Activated CD8-positive, alpha-beta memory T cell treated with anti-CD3 and anti-CD28 coated beads, Interleukin-2, amount 10 ng/mL, durations not matched to agents 7 days and 5 days (primary cell): ENCODE results near the gene NRL. TPM values are rescaled to one million over a fixed set of nuclear protein-coding genes. Genes with fewer than 3 reads are reported as not detected.

ENCODE experiments used
- ATAC-seq: fragments of 150-1000 bp; cut with Tn5 transposase; one replicate; pipeline ENCODE4 v1.10.0; 2021; ENCODE audit warnings: moderate library complexity
- CTCF ChIA-PET: fragments of 350-600 bp; sonication (Branson Sonifier 250); formaldehyde crosslinking; loops from one replicate; lab custom pipeline; 2021; ENCODE audit warnings: antibody characterized with exemption; lab: Charles Lee
- DNase-seq: peaks from one replicate; pipeline ENCODE4 v3.0.0-alpha.2; 2020
- H3K27ac Mint-ChIP-seq: one replicate; pipeline ENCODE4 v1.8.0; 2021; ENCODE audit warnings: mild to moderate bottlenecking, mixed read lengths
- H3K27me3 Mint-ChIP-seq: one replicate; pipeline ENCODE4 v1.8.0; 2021; ENCODE audit warnings: mixed read lengths
- H3K36me3 Mint-ChIP-seq: one replicate; pipeline ENCODE4 v1.8.0; 2021; ENCODE audit warnings: mild to moderate bottlenecking, mixed read lengths
- H3K4me1 Mint-ChIP-seq: one replicate; pipeline ENCODE4 v1.8.0; 2021; ENCODE audit warnings: mixed read lengths
- H3K4me3 Mint-ChIP-seq: one replicate; pipeline ENCODE4 v1.8.0; 2021; ENCODE audit warnings: mild to moderate bottlenecking, moderate library complexity, mixed read lengths
- H3K9me3 Mint-ChIP-seq: one replicate; pipeline ENCODE4 v1.8.0; 2022; ENCODE audit warnings: low read depth, mixed read lengths
- total RNA-seq, 2 experiments: library from RNA; stranded (reverse); gene quantifications; one replicate each; pipeline ENCODE4 v1.2.3, GENCODE V29; 2021

Gene NRL
- total RNA-seq, 2 experiments from 2014 or later, result 2.6 to 3.2 TPM

DNA sequence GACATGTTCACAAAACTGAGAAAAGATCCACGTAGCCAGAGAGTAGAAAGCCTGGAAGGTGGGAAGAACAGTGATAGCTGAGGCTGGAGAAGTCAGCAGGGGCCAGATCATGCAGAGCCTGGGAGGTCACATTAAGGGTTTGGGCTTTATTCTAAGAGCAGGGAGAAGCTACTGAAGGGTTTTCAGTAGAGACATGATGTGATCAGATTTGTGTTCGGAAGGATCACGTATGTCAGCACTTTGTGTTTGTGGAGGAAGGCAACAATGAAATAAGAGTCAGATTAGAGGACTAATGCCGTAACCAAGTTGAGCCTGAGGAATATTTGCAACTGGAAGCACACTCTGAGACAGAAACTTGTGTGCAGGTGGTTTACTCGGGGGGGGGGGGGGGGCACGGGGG is 24.9 kb downstream of the NRL start:
- CTCF ChIA-PET, result interaction anchor here (0.9 to 12.1 kb wide), 25 partner anchors 9 to 484 kb away, joined by 3 to 225 read pairs (median 6); partner anchors contain the start of genes CARMIL3, DCAF11, DHRS4L2 and IRF9
- DNase-seq (no peak), ATAC-seq (no peak)
- Mint-ChIP-seq H3K27ac (no peak overlapping the region), H3K9me3 (no peaks in the 10 kb centered on the region), H3K36me3 (peaks cover 2% of the 10 kb centered on the region), H3K4me3 (no peak overlapping the region), H3K27me3 (no peaks in the 10 kb centered on the region), H3K4me1 (peaks cover 15% of the 10 kb centered on the region)

DNA sequence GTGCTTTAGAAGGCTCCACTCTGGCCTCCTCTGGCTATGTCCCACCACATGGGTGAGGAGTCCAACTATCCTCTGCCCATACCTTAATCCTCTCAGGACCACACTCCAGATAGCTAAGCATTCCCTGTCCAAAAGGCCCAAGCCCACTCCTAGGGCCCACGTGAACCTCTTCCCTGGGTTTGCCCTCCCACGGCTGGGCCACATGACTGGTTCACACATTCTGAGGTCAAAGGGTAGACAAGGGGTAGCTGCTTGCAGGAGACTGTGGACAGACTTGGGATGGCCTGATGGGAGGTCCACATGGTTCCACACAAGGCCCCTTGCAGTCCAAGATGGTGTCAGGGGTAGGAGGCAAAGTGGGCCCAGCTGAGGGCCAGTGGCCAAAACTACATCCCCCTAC is 26.7 kb downstream of the NRL start:
- ATAC-seq, result no peak

DNA sequence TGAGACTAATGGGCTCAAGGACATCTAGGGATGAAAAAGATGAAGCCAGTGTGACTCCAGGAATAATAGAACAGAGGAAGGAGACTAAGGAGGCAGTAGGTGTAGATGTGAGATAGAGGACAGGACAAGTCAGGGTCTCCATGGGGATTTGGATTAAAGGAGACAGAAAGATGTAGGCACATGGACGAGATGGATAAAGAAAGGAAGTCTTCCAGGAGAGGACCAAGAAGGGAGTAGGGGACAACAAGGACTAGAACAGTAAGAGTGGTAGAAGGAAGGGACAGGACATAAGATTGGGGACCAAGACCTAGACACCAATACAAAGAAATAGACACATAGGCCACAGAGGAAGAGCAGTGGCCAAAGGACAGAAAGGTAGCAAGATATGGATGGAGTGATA is 27.7 kb downstream of the NRL start:
- Mint-ChIP-seq H3K27ac (no peak overlapping the region), H3K36me3 (no peaks in the 10 kb centered on the region)

More for the DNA sequence above, 26.7 kb downstream of the NRL start:
- no peak overlapping the region for H3K27ac Mint-ChIP-seq
- CTCF ChIA-PET, result interaction anchor here (0.5 to 1.7 kb wide), 2 partner anchors 30 to 355 kb away, joined by 3 to 11 read pairs; no protein-coding TSS in a partner anchor
- H3K4me3 Mint-ChIP-seq, result no peak overlapping the region
- DNase-seq, result no peak
- H3K27me3 Mint-ChIP-seq, result no peaks in the 10 kb centered on the region
- no peaks in the 10 kb centered on the region for H3K36me3 Mint-ChIP-seq
- H3K9me3 Mint-ChIP-seq, result no peaks in the 10 kb centered on the region
- H3K4me1 Mint-ChIP-seq, result peaks cover 7% of the 10 kb centered on the region

DNA sequence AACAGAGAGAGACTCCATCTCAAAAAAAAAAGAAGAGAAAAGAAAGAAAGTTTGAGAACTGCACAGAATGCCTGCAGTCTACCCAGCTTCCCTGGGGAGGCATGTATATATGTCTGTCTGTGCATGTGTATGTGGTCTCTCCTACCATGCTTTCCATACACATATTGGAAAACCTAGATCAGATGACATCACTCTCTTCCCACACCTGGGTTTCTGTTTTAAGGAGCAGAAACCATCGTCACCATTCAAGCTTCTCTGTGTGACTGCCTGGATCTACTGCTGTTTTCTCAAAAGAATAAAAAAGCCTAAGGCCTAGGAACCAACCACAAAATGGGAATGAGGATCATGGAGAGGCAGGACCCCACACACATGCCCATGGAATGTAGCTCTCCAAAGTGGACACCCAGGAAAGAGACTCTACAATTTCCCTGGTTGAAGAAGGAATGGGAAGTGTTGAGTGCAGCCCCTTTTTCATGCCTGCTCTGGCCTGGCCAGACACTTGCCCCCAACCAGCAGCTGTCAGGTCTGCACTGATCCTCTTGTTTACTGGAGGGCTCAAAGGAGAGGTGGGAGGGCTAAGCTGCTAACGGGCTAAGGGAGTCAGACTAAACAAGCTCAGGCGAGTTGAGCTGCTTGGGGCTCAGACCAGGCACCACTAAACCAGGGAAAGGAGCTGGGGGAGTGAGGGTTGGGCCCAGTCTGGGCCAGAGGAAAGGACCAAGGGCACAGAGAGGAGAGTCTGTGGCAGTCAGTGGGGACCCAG is 28.4 kb downstream of the NRL start:
- no peaks in the 10 kb centered on the region for H3K36me3 Mint-ChIP-seq
- H3K27ac Mint-ChIP-seq, result no peak overlapping the region
- H3K9me3 Mint-ChIP-seq, result no peaks in the 10 kb centered on the region
- DNase-seq (no peak), ATAC-seq (no peak)
- no peaks in the 10 kb centered on the region for H3K27me3 Mint-ChIP-seq
- CTCF ChIA-PET, result interaction anchor here (2.1 to 3.9 kb wide), 2 partner anchors 22 to 29 kb away, joined by 9 to 18 read pairs; no protein-coding TSS in a partner anchor
- H3K4me1 Mint-ChIP-seq, result peaks cover 8% of the 10 kb centered on the region
- no peak overlapping the region for H3K4me3 Mint-ChIP-seq

More for the DNA sequence above, 27.7 kb downstream of the NRL start:
- no peaks in the 10 kb centered on the region for H3K9me3 Mint-ChIP-seq
- H3K4me3 Mint-ChIP-seq, result no peak overlapping the region
- DNase-seq (no peak), ATAC-seq (no peak)
- CTCF ChIA-PET, result interaction anchor here (2.1 to 3.9 kb wide), 2 partner anchors 21 to 29 kb away, joined by 9 to 18 read pairs; no protein-coding TSS in a partner anchor
- peaks cover 5% of the 10 kb centered on the region for H3K4me1 Mint-ChIP-seq
- H3K27me3 Mint-ChIP-seq, result no peaks in the 10 kb centered on the region

DNA sequence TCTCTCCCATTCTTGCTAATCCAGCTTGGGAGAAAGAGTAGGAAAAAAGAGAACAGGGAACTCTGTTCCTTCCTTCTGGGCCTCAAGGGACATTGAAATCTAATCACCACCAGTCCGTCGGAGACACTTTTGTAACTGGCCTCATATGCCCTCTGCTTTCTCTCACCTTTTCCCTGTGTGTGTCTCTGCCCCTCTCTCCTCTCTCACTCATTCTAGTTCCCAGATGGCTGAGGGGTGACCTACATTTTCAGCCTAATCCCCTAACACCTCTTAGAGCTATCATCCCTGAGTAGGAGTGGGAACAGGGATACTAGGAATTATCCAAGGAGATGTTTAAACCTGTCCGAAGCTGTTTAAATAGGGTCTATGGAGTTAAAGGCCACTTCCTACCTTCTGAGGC is 29.5 kb downstream of the NRL start:
- ATAC-seq, result no peak
- Mint-ChIP-seq H3K36me3 (no peaks in the 10 kb centered on the region), H3K9me3 (no peaks in the 10 kb centered on the region), H3K27ac (no peak overlapping the region), H3K27me3 (no peaks in the 10 kb centered on the region), H3K4me1 (peaks cover 12% of the 10 kb centered on the region), H3K4me3 (no peak overlapping the region)
- no peak for DNase-seq
- CTCF ChIA-PET, result interaction anchor here (0.9 to 3.9 kb wide), 3 partner anchors 9 to 28 kb away, joined by 3 to 18 read pairs (median 9); partner anchors contain the start of gene PCK2

DNA sequence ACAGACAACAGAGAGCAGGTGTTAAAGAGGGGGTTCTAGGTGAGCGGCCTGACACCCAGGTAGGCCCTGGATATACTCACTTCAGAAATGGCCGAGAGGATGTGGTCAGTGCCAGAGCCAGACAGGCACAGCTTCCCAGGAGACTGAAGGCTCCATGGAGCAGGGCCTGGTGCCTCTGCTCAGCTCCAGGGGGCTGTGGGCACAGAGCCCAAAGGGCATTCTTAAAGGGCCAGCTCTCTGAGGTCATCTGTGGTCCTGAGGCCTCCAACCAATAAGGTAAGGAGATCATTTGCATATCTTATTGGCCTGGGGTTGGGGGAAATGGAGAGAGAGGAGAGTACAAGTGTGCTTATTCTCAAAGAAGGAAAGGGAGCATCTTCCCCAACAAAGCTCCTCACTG is 30.3 kb downstream of the NRL start:
- Mint-ChIP-seq H3K27me3 (no peaks in the 10 kb centered on the region), H3K4me3 (no peak overlapping the region), H3K27ac (no peak overlapping the region), H3K4me1 (peaks cover 13% of the 10 kb centered on the region), H3K36me3 (no peaks in the 10 kb centered on the region), H3K9me3 (no peaks in the 10 kb centered on the region)
- DNase-seq, result no peak
- CTCF ChIA-PET, result interaction anchor here (3.9 kb wide), 1 partner anchor 27 kb away, joined by 18 read pairs; no protein-coding TSS in a partner anchor
- ATAC-seq, result no peak

DNA sequence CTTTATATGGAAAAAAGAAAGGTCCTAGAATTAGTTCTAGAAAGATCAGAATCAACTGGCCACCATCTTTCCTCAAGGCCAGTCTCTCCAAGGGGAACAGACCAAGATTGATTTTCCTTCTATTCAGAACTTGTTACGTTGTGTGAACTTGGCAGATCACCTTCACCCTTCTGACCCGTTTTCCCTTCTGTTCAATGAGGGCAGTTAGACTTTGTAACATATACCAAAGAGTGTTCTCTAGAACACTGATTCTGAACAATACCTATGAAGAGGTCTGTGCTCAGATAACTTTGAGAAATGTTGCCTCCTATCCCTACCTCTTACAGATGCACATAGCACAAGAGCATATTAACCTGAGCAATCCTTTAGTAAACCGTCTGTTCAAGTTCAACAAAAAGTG is 31.3 kb downstream of the NRL start:
- ATAC-seq, result no peak
- Mint-ChIP-seq H3K27ac (no peak overlapping the region), H3K4me3 (no peak overlapping the region)

DNA sequence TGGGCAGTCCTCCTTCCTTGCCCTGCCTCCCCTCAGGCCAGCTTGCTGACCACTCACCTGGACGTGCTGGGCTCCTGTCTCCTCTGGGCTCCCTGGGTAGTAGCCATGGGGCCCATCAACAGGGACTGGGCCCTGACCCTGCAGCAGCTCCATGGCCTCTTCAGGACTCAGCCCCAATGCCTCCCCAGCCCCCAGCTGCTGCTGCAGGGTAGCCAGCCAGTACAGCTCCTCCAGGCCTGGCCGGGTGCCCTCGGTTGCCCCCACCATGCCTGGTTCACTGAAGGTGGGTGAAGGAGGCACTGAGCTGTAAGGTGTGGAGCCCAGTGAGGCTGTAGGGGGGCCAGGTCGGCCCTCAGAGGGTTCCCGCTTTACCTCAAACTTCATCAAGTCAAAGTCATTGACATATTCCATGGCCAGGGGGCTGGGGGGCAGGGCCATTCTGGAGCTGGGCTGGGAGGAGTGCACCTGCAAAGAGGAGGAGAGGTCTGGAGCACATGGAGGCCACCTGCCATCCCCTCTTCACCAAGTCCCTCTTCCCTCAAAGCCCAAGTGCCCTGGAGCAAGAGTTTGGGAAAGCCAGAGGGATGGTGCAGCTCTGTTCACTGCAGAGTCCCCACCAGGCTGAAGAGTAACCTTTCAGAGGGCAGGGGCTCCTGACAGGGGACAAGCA is 32.2 kb downstream of the NRL start:
- Mint-ChIP-seq H3K36me3 (no peaks in the 10 kb centered on the region), H3K9me3 (no peaks in the 10 kb centered on the region), H3K4me3 (peak overlapping the region; percentile 75), H3K27me3 (no peaks in the 10 kb centered on the region), H3K27ac (peak overlapping the region; percentile 77), H3K4me1 (peaks cover 13% of the 10 kb centered on the region)
- DNase-seq, result no peak
- ATAC-seq, result no peak
- CTCF ChIA-PET, result interaction anchor here (0.8 to 4.7 kb wide), 7 partner anchors 10 to 31 kb away, joined by 3 to 78 read pairs (median 14); partner anchors contain the start of genes CARMIL3 and PCK2

More for the DNA sequence above, 31.3 kb downstream of the NRL start:
- no peak for DNase-seq
- H3K4me1 Mint-ChIP-seq, result peaks cover 13% of the 10 kb centered on the region
- no peaks in the 10 kb centered on the region for H3K9me3 Mint-ChIP-seq
- CTCF ChIA-PET, result interaction anchor here (0.9 to 4.7 kb wide), 5 partner anchors 9 to 98 kb away, joined by 3 to 78 read pairs (median 18); partner anchors contain the start of gene PCK2
- no peaks in the 10 kb centered on the region for H3K36me3 Mint-ChIP-seq
- H3K27me3 Mint-ChIP-seq, result no peaks in the 10 kb centered on the region

DNA sequence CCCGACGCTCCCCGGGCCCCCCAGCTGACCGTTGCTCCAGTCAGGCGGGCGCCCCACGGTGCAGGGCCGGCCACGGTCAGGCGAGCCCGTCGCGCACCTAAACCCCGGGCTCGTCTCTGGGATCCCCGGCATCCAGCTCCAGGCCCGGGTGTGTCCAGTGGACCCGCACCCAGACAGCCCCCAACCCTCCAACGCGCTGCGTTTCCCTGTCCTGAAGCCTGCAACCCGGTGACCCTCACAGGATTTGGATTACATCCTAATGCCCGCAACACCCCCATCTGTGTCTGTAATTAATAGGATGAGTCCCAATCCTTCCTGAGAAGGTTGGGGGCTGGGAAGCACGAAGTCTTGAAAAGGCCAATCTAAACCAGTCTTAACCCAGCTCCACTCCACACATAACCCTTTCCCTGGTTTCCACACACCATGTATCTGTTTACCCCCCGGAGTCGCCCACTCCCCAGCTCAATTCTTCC is 33.0 kb downstream of the NRL start:
- peak overlapping the region; percentile 75 for H3K4me3 Mint-ChIP-seq
- CTCF ChIA-PET, result interaction anchor here (0.8 to 4.7 kb wide), 10 partner anchors 11 to 450 kb away, joined by 3 to 78 read pairs (median 7); partner anchors contain the start of genes CARMIL3, DCAF11, NRL and PCK2
- no peaks in the 10 kb centered on the region for H3K9me3 Mint-ChIP-seq
- H3K27me3 Mint-ChIP-seq, result no peaks in the 10 kb centered on the region
- peak overlapping the region; percentile 77 for H3K27ac Mint-ChIP-seq
- no peak for ATAC-seq
- no peaks in the 10 kb centered on the region for H3K36me3 Mint-ChIP-seq
- no peak for DNase-seq
- peaks cover 13% of the 10 kb centered on the region for H3K4me1 Mint-ChIP-seq

DNA sequence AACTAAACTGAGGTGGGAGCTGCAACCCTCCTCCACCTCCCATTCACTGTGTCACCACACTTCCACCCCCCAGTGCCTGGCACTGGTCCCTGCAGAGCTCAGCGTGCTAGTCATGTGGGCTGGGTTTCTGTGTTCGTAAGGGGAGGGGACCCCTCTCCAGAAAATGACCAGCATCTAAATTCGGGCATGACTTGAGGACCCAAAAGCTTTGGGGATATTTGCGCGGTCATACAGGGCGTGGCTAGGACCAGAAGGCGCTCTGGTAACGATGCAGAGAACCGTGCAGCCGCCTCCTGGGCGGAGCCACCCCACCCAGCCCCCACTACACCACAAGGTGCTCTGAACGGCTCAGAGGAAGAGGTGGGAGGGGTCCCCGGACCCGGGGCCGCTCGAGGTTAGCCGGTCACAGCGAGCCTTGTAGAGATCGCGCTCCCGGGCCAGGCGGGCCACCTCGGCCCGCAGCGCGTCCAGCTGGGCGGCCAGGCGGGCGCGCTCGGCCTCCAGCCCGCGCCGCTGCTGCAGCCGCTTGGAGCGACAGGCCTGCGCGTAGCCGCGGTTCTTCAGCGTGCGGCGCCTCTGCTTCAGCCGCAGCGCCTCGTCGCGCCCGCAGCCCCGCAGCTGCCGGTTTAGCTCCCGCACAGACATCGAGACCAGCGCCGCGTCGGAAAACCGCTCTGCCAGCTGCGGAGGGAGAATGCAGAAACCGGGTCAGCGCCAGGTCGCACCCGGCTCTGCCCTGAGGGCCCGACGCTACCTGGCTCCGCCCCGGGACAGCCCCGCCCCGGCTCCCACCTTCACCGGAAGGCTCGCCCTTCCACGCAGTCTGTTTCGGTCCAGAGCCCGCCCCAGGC is 33.6 kb downstream of the NRL start:
- Mint-ChIP-seq H3K27ac (peak overlapping the region; percentile 81), H3K9me3 (no peaks in the 10 kb centered on the region), H3K27me3 (no peaks in the 10 kb centered on the region), H3K4me3 (peak overlapping the region; percentile 75), H3K36me3 (no peaks in the 10 kb centered on the region), H3K4me1 (peaks cover 17% of the 10 kb centered on the region)
- CTCF ChIA-PET, result interaction anchor here (1.1 to 4.7 kb wide), 11 partner anchors 10 to 449 kb away, joined by 3 to 78 read pairs (median 7); partner anchors contain the start of genes CARMIL3, CPNE6, DCAF11 and NRL
- peak; percentile 90 for DNase-seq
- ATAC-seq, result peak; percentile 93

DNA sequence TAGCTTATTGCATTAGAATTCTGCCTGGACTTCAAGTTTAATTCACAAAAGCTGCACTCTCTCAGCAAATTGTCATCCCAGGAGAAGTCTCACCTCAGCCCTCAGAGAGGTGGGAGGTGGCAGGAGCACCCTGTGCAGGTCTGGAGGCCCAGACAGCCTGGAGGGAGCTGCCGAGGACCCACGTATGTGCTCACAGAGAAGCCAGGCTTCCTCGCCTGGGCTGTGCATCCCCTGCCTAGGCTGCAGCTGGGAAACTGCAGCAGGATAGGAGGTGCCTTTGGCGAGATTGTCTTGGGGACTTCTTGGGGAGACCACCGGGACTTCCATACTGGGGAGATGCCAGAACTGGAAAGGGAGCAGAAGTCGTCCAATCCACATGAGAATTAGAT is 34.6 kb downstream of the NRL start:
- Mint-ChIP-seq H3K9me3 (no peaks in the 10 kb centered on the region), H3K4me1 (peaks cover 26% of the 10 kb centered on the region), H3K27ac (no peak overlapping the region), H3K27me3 (no peaks in the 10 kb centered on the region), H3K4me3 (peak overlapping the region; percentile 75), H3K36me3 (no peaks in the 10 kb centered on the region)
- ATAC-seq (no peak), DNase-seq (no peak)
- CTCF ChIA-PET, result interaction anchor here (1.2 to 4.7 kb wide), 8 partner anchors 9 to 40 kb away, joined by 3 to 78 read pairs (median 11); partner anchors contain the start of genes CARMIL3, CPNE6, DCAF11 and NRL

DNA sequence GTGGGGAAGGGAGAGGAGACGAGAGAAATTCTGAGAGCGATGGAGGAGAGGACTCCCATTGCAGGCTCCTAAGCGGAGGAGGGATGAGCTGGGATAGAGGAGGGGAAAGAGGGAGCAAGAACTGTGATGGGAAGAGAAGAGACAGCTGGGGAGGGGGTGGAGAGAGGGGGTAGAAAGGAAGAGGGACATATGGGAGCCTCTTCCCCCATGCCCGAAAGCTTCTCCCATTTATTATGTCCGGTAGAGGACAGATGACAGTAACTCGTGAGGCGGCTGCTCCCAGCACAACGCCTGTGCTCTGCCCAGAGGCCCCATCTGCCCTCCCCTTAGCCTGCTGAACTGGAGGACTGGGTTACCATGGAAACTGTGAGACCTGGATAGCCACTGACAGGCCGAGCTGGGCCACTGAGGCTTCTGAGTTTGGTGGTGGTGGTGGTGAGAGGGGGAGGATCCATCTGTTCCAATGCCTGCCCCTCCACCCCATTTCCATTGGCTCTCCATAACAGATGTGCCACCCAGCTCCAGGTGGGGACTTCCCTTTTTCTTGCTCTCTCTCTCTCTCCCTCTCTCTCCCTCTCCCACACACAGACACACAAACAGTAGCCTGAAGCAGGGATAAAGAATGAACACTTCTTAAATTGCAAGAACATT is 35.1 kb downstream of the NRL start:
- H3K27ac Mint-ChIP-seq, result no peak overlapping the region
- H3K9me3 Mint-ChIP-seq, result no peaks in the 10 kb centered on the region
- no peaks in the 10 kb centered on the region for H3K36me3 Mint-ChIP-seq
- DNase-seq (no peak), ATAC-seq (no peak)
- CTCF ChIA-PET, result interaction anchor here (1.2 to 4.7 kb wide), 6 partner anchors 9 to 40 kb away, joined by 3 to 78 read pairs (median 20); partner anchors contain the start of genes CPNE6 and PCK2
- no peak overlapping the region for H3K4me3 Mint-ChIP-seq
- peaks cover 28% of the 10 kb centered on the region for H3K4me1 Mint-ChIP-seq
- H3K27me3 Mint-ChIP-seq, result no peaks in the 10 kb centered on the region
